Karpas-422 (cell line): ENCODE data around the gene WWOX. TPM values are rescaled to one million over a fixed set of nuclear protein-coding genes. Genes with fewer than 3 reads are reported as not detected.
A peak's percentile ranks its signal among the peaks of the same experiment; 100 is the strongest.

Experiments used
- DNase-seq: peaks from one replicate; pipeline ENCODE4 v3.0.0-alpha.2; 2015
- H2AFZ ChIP-seq: fragments of 200-600 bp; sonication (generic); 2 replicates; pipeline ENCODE4 v1.6.1; 2014; ENCODE audit warnings: antibody characterized with exemption, low read length, mixed read lengths
- H3K27ac ChIP-seq: fragments of 200-600 bp; sonication (generic); 2 replicates; pipeline ENCODE4 v1.5.1; 2014; ENCODE audit warnings: mild to moderate bottlenecking, low read length, moderate library complexity
- H3K27me3 ChIP-seq: fragments of 200-600 bp; sonication (generic); 2 replicates; pipeline ENCODE4 v1.6.1; 2014; ENCODE audit warnings: low read length, mixed read lengths
- H3K36me3 ChIP-seq: fragments of 200-600 bp; sonication (generic); 2 replicates; pipeline ENCODE4 v1.6.1; 2014; ENCODE audit warnings: low read length, mixed read lengths; ENCODE audit not compliant: insufficient read depth
- H3K4me1 ChIP-seq: fragments of 200-600 bp; sonication (generic); 2 replicates; pipeline ENCODE4 v1.6.1; 2014; ENCODE audit warnings: mild to moderate bottlenecking, low read length, mixed read lengths
- H3K4me2 ChIP-seq: fragments of 200-600 bp; sonication (generic); 2 replicates; pipeline ENCODE4 v1.6.1; 2014; ENCODE audit warnings: low read length, low read depth, mild to moderate bottlenecking; ENCODE audit not compliant: poor library complexity, severe bottlenecking
- H3K4me3 ChIP-seq: fragments of 200-600 bp; sonication (generic); 2 replicates; pipeline ENCODE4 v1.5.1; 2014; ENCODE audit warnings: mild to moderate bottlenecking, antibody characterized with exemption, low read length, mixed read lengths
- H3K79me2 ChIP-seq: fragments of 200-600 bp; sonication (generic); 2 replicates; pipeline ENCODE4 v1.6.1; 2014; ENCODE audit warnings: mild to moderate bottlenecking, low read length, mixed read lengths
- H3K9ac ChIP-seq: fragments of 200-600 bp; sonication (generic); 2 replicates; pipeline ENCODE4 v1.6.0; 2014; ENCODE audit warnings: low read length
- H3K9me2 ChIP-seq: fragments of 200-600 bp; sonication (generic), shearing (Covaris generic); replicated peaks from 2 replicates; pipeline ENCODE4 v1.6.0; 2014; ENCODE audit warnings: mild to moderate bottlenecking, low read length, moderate library complexity; ENCODE audit not compliant: insufficient read depth
- H3K9me3 ChIP-seq: fragments of 300-700, 200-600 bp; sonication (generic); 2 replicates; pipeline ENCODE4 v1.6.1; 2014; ENCODE audit warnings: low read length, mixed read lengths
- H4K20me1 ChIP-seq: fragments of 200-600 bp; sonication (generic); 2 replicates; pipeline ENCODE4 v1.6.1; 2014; ENCODE audit warnings: mild to moderate bottlenecking, antibody characterized with exemption, low read length, low read depth; ENCODE audit not compliant: insufficient read depth
- total RNA-seq: library from RNA; depleted of rRNA; stranded (reverse); fragments of >200 nt; shearing (Covaris generic); gene quantifications from 2 replicates; pipeline ENCODE4 v1.2.3, GENCODE V29; 2014; ENCODE audit warnings: low replicate concordance

Gene WWOX
- total RNA-seq, 1 experiment from 2014 or later = 66.2 TPM

GRCh38 chr16:78501744-78502143 lies 402.3 kb downstream of the WWOX start:
- Histone ChIP-seq H3K79me2 (no peaks in the 10 kb centered on the region), H3K4me2 (no peak overlapping the region), H3K9me2 (no peaks in the 10 kb centered on the region), H3K4me3 (no peak overlapping the region), H4K20me1 (no peaks in the 10 kb centered on the region), H2AFZ (no peak overlapping the region), H3K9ac (no peak overlapping the region), H3K27me3 (no peaks in the 10 kb centered on the region), H3K36me3 (no peaks in the 10 kb centered on the region), H3K27ac (no peak overlapping the region), H3K4me1 (no peaks in the 10 kb centered on the region), H3K9me3 (no peaks in the 10 kb centered on the region)
- DNase-seq = no peak

GRCh38 chr16:78502812-78503350 lies 403.4 kb downstream of the WWOX start:
- Histone ChIP-seq H3K9me3 (no peaks in the 10 kb centered on the region), H3K27ac (no peak overlapping the region)

GRCh38 chr16:78503602-78504001 lies 404.1 kb downstream of the WWOX start:
- H3K9ac ChIP-seq = no peak overlapping the region
- no peaks in the 10 kb centered on the region for H3K9me2 ChIP-seq
- DNase-seq = peak; percentile 69
- H3K36me3 ChIP-seq = no peaks in the 10 kb centered on the region
- H3K27ac ChIP-seq = no peak overlapping the region
- H4K20me1 ChIP-seq = no peaks in the 10 kb centered on the region
- H3K9me3 ChIP-seq = no peaks in the 10 kb centered on the region
- H3K79me2 ChIP-seq = no peaks in the 10 kb centered on the region
- no peak overlapping the region for H3K4me3 ChIP-seq
- no peaks in the 10 kb centered on the region for H3K27me3 ChIP-seq
- H2AFZ ChIP-seq = no peak overlapping the region
- H3K4me1 ChIP-seq = no peaks in the 10 kb centered on the region
- no peak overlapping the region for H3K4me2 ChIP-seq

More at GRCh38 chr16:78502812-78503350, 403.4 kb downstream of the WWOX start:
- H4K20me1 ChIP-seq = no peaks in the 10 kb centered on the region
- H3K36me3 ChIP-seq = no peaks in the 10 kb centered on the region
- no peak overlapping the region for H3K4me3 ChIP-seq
- H3K27me3 ChIP-seq = no peaks in the 10 kb centered on the region
- no peaks in the 10 kb centered on the region for H3K9me2 ChIP-seq
- H2AFZ ChIP-seq = no peak overlapping the region
- no peaks in the 10 kb centered on the region for H3K4me1 ChIP-seq
- no peaks in the 10 kb centered on the region for H3K79me2 ChIP-seq
- no peak for DNase-seq
- H3K4me2 ChIP-seq = no peak overlapping the region
- no peak overlapping the region for H3K9ac ChIP-seq

- Histone ChIP-seq H3K4me3 (no peak overlapping the region), H3K9me2 (no peaks in the 10 kb centered on the region), H3K4me2 (no peak overlapping the region), H3K27me3 (no peaks in the 10 kb centered on the region), H3K27ac (no peak overlapping the region), H3K9ac (no peak overlapping the region), H3K79me2 (no peaks in the 10 kb centered on the region), H2AFZ (no peak overlapping the region), H3K36me3 (no peaks in the 10 kb centered on the region), H3K4me1 (no peaks in the 10 kb centered on the region), H4K20me1 (no peaks in the 10 kb centered on the region), H3K9me3 (no peaks in the 10 kb centered on the region)
- DNase-seq = no peak
Observed at GRCh38 chr16:78504401-78504851, 405.0 kb downstream of the WWOX start.

- no peaks in the 10 kb centered on the region for H4K20me1 ChIP-seq
- no peaks in the 10 kb centered on the region for H3K27me3 ChIP-seq
- no peaks in the 10 kb centered on the region for H3K4me1 ChIP-seq
- H2AFZ ChIP-seq = no peak overlapping the region
- H3K79me2 ChIP-seq = no peaks in the 10 kb centered on the region
- no peak for DNase-seq
- H3K27ac ChIP-seq = no peak overlapping the region
- H3K4me2 ChIP-seq = no peak overlapping the region
- no peak overlapping the region for H3K9ac ChIP-seq
- no peak overlapping the region for H3K4me3 ChIP-seq
- H3K9me3 ChIP-seq = no peaks in the 10 kb centered on the region
- no peaks in the 10 kb centered on the region for H3K9me2 ChIP-seq
- H3K36me3 ChIP-seq = no peaks in the 10 kb centered on the region
Observed at GRCh38 chr16:78505036-78505435, 405.6 kb downstream of the WWOX start.

- H3K9ac ChIP-seq = no peak overlapping the region
- no peak overlapping the region for H3K4me2 ChIP-seq
- no peaks in the 10 kb centered on the region for H3K4me1 ChIP-seq
Observed at GRCh38 chr16:78505544-78506366, 406.3 kb downstream of the WWOX start.

GRCh38 chr16:78506367-78507193 lies 407.1 kb downstream of the WWOX start:
- Histone ChIP-seq H3K79me2 (no peaks in the 10 kb centered on the region), H3K4me1 (no peaks in the 10 kb centered on the region), H3K27ac (no peak overlapping the region), H3K9me2 (no peaks in the 10 kb centered on the region), H3K9me3 (no peaks in the 10 kb centered on the region), H4K20me1 (no peaks in the 10 kb centered on the region), H3K36me3 (no peaks in the 10 kb centered on the region), H3K4me3 (no peak overlapping the region), H3K9ac (no peak overlapping the region), H2AFZ (no peak overlapping the region), H3K27me3 (no peaks in the 10 kb centered on the region), H3K4me2 (no peak overlapping the region)
- no peak for DNase-seq

More at GRCh38 chr16:78505544-78506366, 406.3 kb downstream of the WWOX start:
- no peak overlapping the region for H3K27ac ChIP-seq
- no peaks in the 10 kb centered on the region for H3K79me2 ChIP-seq
- H2AFZ ChIP-seq = no peak overlapping the region
- no peaks in the 10 kb centered on the region for H3K36me3 ChIP-seq
- no peaks in the 10 kb centered on the region for H3K27me3 ChIP-seq
- no peaks in the 10 kb centered on the region for H4K20me1 ChIP-seq
- DNase-seq = no peak
- H3K9me2 ChIP-seq = no peaks in the 10 kb centered on the region
- H3K4me3 ChIP-seq = no peak overlapping the region
- no peaks in the 10 kb centered on the region for H3K9me3 ChIP-seq

- no peak overlapping the region for H3K4me3 ChIP-seq
- no peaks in the 10 kb centered on the region for H3K36me3 ChIP-seq
- H4K20me1 ChIP-seq = no peaks in the 10 kb centered on the region
- H3K79me2 ChIP-seq = no peaks in the 10 kb centered on the region
- H3K27me3 ChIP-seq = no peaks in the 10 kb centered on the region
- H3K4me1 ChIP-seq = no peaks in the 10 kb centered on the region
- no peak for DNase-seq
- H3K9me3 ChIP-seq = no peaks in the 10 kb centered on the region
- H3K27ac ChIP-seq = no peak overlapping the region
- no peak overlapping the region for H3K9ac ChIP-seq
- H3K9me2 ChIP-seq = no peaks in the 10 kb centered on the region
- no peak overlapping the region for H3K4me2 ChIP-seq
- no peak overlapping the region for H2AFZ ChIP-seq
Observed at GRCh38 chr16:78507576-78507975, 408.1 kb downstream of the WWOX start.
